Activated effector memory CD4-positive, alpha-beta T cell treated with anti-CD3 and anti-CD28 coated beads, Interleukin-2, amount 50 U/mL, for 16 hours (primary cell): ENCODE data around the gene CXCR4.

Experiments
- DNase-seq: peaks from one replicate; pipeline ENCODE4 v3.0.0-alpha.2; 2020

Gene CXCR4

DNA sequence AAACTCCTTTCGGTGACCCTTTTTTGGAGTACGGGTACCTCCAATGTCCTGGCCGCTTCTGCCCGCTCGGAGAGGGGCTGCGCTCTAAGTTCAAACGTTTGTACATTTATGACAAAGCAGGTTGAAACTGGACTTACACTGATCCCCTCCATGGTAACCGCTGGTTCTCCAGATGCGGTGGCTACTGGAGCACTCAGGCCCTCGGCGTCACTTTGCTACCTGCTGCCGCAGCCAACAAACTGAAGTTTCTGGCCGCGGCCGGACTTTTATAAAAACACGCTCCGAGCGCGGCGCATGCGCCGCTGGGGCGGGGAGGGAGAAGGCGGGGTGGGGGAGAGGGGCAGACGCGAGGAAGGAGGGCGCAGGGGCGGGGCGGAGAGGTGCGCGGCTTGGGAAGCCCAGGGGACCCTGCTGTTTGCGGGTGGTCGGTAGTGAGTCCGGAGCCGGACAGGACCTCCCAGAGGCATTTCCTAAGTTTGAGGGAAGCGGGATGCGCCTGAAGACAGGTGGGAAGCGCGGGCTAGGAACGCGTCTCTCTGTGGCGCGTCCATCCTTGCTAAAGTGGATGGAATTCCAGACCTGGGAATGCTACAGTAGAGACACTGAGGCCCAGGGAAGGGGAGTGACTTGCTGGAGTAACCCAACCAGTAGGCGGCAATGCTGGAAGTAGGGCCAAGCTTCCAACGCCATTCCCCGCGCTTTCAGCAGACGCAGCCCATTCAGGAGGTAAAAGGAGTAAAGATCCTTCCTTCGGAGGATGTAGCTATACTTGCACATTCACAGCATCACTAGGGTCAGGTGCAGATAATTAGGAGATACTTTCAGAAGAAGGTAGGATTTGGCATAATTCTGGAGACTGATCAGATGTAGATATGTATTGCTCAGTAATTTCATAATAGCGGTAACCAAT lies at the start of gene CXCR4:
TSS of gene CXCR4 (minus strand) at position 241 of the 910 bp plus-strand sequence. CDS start at position 152, 89 bp downstream.
- DNase-seq, result peak; percentile 95

DNA sequence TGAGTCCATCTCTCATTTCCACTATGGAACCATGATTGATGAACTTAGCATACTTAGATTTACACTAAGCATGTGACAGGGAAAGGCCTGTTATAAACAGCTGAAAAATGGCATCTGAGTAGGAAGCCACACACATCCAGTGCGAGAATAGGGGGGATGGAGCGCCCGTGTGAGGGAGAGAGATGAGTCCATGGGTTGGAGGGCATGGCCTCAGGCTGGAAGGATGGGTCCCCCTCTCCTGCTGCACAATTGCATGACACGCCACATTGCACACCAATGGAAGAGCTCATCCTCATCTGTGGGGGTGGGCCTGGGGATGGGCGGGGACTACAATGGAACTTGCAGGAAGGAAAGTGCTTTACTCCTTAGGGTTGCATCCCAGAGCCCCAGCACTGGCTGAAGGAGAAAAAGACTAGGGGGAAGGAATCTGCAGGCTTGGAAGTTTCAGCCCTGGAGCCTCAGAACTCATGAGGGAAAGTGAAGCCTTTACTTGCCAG lies 46.4 kb upstream of the CXCR4 start:
- DNase-seq, result no peak

DNA sequence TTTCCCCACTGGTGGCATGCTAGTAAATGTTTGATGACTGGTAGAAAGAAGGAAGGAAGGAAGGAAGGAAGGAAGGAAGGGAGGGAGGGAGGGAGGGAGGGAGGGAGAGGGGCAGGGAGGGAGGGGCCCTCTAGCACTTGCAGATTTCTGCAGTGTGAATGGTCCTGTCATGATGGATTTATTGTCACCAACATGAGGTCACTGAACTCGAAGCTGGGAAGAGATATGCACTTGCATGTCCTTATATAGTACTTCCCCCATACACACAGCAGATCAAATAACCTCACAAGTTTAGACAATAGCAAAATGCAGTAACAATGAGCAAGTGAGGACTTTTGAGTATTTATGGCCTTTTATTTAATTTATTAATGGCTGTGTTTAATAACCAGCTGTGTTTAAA lies 44.5 kb upstream of the CXCR4 start:
- no peak for DNase-seq

DNA sequence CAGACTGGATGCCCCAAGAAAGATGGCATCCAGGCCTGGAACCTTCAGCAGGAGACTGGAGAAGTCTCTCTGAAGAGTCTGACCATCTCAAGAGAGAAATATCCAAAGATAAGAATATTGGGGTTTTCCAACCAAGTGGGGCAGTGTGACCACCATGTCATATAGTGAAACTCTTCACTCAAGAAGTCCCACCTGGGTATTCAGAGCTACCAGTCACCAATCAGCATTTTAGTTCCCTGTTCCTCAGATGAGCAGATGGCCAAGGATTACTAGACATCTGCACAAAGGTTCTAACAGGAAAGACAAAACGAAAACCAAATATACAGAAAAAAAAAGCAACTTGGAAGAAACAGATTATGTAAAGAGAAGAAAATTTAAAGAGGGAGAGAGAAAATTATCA lies 38.5 kb upstream of the CXCR4 start:
- DNase-seq, result no peak

DNA sequence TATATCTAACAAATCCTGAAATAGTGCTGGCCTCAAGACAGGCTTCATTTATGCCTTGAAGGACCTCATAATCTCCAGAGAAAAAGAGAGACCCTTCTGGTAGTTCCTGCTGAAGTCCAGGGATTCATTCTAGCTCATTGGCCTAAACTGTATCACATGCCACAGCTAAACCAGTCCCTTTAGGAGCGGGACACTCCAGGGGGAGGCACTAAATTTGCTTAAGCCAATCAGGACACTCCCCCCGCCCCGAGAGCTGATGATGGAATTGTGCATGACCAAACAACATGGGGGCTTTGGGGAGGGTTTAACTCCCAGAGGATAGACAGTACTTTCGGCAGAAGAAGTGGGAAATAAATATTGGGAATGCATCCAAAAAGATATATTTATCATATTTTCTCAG lies 36.4 kb upstream of the CXCR4 start:
- DNase-seq, result no peak

DNA sequence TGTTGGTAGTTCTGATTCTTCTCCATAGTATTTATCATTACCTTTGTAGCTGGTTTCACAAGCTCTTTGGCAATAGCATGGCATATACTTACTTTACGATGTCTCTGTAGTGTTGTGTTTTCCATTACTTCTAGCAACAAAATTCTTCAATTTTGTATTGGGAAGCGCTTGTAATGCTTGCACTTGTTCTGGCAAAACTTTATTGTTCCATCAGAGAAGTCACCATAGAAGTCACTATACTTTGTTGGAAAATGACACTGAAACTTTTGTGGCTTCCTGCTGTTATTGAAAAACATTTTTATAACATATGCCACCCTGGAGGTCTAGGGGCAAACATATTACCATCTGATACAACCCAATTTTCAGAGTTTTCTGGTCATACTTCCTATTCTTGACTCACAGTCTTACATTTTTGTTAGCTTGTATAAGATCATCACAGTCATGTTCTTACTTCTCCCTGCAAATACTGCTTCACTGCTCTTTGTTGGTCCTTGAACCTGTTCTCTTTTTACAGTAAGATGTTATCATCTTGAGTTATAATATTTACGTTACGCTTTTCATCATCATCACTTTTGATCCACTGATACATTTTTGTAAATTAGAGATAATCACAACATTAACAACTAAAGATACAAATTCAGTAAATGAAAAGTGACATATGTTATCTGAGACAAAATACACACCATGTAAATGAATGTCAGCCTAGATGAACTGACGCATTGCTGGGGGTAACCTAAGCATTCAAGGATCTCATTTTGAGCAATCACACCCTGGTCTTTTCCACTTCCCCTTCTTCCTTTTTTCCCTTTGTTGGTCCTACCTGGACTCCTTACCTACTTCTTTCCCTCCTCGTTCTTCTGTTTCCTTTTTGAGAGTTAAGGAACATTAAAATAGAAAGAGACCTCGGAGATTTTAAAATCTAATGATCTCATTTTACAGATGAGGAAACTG lies 33.3 kb upstream of the CXCR4 start:
- DNase-seq, result no peak

DNA sequence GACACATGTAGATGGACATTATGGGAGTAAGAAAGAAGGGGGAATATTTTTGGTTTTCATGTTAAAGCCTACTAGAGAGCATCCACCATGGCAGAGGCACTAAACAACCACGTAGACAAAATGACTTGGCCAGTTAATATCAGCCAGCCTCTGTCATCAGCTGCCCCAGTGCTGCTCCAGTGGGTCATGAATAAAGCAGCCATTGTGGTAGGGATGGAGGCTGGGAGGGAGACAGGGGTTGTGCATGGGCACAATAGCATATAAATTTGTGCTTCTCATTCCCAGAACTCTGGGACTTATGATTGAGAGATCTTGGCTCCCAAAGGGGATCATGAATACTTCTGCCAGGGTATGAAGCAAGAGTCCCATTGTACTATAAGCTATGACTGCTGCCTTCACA lies 31.1 kb upstream of the CXCR4 start:
- no peak for DNase-seq

DNA sequence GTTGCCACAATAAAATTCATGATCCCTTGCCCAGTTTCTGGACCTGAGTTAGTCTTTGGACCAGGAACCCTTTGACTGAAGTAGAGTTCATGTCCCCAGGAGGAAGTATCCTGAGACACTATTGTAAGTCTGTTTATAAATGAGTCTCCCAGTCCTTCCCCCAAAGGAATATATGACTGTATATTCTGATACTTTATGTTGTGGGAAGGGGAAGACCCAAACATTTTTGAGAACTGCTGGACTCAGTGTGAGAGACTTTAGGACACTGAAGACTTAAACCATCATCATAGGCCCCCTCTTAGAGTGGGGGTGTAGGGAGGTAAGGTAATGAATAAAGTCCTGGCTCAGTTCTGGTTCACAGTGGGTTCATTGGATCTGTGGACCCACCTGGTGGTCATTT lies 28.6 kb upstream of the CXCR4 start:
- no peak for DNase-seq

DNA sequence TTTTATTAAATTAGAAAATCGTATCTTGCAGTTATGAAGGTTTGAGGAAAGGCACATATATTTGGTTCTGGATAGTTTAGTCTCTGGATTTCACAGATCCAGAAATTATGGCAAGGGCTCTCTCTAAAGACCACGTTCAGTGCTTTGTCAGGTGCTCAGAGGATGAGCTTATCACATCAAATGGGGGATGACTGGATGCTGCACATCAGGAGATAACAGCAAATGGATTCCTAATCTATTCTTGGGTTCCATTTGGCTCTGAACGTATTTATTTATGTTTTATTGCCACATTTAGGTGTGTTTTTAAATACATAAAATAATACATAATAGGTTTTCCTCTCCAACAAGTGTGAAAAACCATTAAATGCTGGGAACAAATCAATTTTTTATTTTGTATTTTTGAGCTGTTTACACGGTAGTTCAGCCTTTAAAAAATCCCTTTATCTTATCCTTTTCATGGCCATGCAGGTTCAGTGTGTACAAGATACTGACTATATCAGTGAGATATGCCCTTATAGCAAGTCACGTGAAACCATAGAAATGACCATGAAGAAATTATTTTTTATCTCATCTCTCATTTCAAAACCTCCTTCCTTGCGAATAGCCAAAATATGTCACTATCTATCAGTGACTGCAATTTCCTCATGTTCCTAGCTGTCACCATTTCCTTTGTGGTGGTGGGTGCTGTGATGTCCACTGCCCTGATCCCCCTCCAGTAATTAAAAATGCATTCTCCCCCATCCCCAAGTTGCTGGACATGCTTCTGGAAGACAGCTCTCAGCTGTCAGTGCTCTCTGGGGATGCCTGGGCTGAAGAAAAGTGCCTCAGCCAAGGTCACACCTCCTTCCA lies 25.9 kb upstream of the CXCR4 start:
- DNase-seq, result no peak

DNA sequence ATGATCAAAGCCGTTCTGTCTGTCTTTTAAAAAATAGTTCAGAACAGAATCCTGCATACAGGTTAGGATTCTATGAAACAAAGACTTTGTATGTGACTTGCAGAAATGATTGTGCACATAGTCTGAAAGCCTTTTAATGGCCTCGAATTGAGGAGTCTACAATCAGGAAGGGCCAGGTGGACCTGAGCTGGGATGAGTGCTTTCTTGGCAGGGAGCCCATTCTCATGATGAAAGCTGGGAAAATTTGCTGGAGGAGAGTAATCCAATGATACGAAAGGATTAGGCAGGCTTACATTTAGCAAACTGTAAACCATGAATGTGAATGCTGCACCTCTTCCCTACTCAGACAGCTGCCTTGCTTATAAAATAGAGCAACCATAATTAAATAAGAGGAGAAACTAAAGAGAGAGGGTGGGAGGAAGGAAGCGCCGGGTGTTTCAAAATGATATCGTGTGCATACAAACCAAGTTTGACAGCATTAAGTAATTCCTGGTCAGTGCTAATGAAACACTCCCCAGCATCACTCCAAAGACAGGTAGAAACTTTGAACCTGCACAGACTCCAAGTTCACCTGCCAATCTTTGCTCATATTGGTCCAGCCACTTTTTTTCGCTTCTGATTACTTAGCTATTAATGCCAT lies 23.7 kb upstream of the CXCR4 start:
- DNase-seq, result no peak

DNA sequence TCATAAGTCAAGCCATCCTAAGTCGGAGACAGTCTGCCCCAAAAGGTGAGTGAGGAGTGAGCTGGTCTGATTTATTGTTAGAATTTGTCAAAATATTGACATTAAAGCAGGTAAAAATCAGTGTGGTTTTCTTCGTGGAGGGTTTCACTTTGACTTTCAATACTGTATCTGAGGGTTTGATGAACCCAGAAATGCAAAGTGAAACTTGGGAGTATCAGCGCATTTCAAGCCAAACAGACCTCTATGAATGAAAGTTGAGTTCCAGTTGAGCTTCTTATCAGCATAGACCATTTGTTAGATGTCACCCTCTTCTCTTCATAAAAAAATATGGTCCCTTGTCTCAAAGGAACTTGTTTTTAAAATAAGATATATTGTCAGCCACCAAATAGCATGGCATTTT lies 21.7 kb upstream of the CXCR4 start:
- no peak for DNase-seq

DNA sequence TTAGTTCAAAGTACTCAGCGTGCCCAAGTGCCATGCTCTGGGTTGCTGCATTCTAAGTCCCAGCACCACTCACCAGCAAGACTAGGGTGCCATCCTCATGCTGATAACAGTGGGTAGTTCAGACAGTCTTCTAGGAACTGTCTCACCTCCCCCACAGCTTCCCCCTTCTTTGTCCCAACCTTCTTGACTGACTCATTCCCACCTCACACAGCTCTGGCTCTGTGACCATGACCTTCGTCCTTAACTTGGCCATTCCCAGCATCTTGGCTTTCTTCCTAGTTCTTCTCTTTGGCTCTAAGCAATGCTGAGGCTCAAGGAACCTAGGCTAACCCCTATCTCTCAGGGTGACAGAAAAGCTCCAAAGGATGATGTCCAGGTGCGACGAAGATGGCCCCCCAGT lies 20.0 kb upstream of the CXCR4 start:
- no peak for DNase-seq

DNA sequence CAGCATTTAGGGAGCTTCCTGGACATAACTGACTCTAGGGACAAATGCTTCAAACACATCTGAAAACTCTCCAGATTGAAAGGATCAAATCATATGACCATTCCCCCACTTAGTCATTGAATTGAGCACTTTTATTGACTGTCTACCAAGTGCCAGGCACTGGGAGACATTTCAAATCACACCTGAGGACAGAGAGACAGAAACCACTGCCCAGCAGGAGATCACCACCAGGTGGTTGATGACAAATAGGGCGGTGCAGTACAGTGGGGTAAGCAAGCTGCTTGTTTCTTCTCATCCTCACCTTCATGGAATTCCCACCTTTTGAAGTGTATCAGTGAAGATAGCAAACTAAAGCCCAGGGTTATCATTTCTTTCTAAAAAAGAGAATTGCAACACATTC lies 19.0 kb upstream of the CXCR4 start:
- DNase-seq, result no peak

DNA sequence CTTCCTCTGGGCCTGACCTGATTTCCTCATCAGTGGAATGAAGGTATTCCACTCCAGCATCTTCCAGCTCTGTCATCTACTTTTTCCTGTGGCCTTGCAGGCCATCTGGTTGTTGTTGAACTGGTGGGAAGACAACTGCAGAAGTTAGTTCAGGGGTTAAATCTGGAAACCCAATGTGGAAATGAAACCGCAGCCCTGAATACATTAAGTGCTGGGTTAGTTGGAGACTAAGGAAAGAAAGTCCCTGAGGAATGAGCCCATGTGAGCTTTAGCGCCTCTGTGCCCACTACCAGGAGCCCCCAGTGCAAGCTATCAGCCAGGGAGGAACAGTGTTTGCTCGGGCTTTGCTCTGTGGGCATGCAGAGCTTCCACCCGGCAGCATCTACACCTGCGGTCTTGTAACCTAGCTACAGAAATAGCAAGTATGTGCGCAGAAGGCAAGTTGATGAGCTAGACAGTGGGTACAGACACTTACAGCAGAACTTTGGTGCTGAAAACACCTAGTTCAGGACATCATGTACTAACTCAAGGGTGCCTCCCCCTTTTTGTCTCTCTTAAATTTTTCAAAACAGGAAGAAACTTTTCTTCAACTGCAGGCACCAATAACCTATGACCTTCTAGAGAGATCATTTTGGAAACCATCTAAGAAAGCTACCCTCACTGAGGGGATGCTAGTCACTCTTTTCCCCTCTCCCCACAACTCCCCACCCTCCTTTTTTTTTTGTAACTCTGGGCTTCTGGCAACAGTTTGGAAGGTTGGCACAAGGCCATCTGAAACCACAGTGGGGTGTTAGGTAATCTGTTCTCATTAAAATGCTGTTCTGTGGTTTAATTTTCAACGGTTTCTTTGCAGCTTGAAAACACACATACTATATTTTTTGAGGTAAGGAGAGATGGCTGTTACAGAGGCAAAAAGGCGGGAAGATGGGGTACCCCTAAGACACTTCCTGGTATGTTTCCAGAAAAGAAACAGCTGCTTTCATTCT lies 18.3 kb upstream of the CXCR4 start:
- DNase-seq, result peak; percentile 86

DNA sequence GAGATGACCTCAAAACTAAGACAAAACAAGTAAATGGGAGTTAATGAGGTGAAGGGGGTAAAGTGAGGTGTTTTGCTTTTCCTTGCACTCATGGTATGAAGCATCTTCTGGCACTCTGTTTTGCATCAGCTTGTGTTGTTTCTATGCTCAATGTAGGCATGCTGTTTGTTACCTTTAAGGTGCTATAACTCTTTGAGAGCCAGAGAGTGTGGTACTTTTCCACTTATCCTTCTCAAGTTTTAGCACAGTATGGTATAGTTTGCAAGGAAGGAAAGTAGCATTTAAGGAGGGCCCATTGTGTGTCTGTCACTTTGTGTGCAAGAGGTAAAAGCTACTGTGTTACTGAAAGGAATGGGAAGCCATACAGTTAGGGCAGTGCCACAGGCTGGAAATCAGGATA lies 17.5 kb upstream of the CXCR4 start:
- DNase-seq, result no peak

DNA sequence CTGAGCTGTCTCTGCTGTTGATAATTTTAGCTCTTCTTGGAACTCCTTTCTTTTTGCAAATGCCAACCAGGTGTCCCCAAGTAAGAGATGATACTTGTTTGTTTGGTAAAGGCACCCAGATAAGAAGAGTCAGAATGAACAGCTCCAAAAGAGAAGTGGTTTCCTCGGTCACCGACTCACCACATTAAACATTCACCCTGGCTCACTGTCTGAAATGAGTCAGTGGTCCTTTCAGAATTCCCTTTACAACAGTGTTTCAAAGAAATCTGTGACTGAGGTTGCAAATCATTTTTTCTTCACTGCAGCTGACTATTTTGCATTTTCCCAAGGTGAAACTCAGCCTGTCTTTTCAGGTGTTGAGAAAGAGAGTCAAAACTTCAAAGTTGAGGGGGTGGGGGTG lies 16.2 kb upstream of the CXCR4 start:
- DNase-seq, result peak; percentile 72

DNA sequence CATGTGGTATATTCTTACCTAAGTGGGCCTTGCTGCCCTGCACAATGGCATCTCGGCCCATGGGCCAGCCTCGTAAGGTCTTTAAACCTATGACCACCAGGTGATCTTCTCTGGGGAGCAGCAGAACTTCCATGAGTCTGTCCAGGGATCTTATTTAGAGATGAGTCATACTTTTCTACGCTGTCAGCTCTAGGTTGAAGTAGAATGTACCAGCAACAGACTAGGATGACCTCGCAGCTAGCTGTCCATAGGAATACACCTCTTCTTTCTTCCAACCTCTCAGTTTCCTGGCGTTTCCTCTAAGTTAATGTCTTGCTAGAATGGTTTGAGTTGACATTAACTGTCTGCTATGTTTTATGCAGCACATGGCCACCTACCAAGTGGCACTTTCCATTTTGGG lies 15.6 kb upstream of the CXCR4 start:
- DNase-seq, result no peak

DNA sequence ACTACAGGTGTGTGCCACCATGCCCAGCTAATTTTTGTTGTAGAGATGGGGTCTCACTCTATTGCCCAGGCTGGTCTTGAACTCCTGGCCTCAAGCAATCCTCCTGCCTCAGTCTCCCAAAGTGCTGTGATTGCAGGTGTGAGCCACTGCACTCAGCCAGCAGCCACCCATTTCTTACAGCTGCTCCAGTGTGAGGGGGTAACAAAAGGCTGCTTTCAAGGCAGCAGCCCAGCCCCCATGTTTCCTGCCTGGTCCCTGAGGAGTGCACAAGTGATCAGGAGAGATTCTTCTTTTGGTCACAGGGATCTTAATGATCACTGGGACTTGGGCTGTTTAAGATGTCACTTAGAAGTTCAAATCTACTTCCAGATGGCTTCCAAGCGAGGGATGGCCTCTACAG lies 15.2 kb upstream of the CXCR4 start:
- no peak for DNase-seq

DNA sequence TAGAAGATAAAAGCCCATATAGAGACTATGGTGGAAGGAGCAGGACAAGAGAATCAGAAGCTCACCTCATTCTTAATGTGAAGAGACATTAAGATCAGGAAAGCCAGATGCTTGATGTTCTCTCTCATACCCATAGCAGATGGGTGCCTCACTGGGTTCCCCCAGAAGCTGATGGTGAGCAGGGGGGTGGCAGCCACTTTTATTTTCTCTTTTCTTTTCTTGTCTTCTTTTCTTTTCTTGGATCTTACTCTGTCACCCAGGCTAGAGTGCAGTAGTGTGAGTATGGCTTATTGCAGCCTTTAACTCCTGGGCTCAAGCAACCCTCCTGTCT lies 14.8 kb upstream of the CXCR4 start:
- DNase-seq, result no peak

DNA sequence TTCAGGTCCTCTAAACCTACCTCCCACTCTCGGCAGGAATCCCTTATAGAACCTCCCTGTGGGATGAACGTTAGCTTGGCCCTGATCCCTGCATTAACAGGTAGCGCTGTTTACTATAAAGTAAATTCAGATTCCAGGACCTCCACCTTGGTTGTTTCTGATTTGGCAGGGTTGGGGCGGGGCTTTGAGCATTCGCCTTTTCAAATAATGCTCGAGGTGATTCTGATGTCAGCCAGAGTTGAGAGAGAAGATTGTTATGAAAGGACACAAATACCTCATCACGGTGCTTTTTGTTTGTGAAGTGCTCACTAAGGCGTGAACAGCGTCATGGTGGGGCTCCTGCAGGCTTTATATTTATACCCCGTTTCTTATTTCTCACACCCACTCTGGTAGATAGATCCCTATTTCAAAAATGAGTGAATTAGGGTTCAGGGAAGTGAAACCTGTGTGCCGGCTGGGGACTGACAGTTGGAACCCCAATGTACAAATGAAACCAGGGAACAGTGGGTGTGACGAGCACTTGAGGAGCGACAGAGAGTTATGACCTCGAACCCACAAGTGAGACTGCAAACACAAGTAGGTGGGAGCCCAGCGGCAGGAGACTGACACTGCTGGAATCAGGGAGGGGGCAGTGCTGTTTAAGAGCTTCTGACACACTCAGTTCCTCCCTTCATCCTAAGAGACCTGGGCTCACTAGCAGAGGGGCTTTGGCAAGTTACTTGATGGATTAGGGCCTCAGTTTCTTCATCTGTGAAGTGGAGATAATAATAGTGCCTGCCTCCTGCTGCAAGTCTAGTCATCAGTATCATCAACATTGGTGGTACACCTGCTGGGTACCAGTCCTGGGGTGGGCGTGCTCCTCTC lies 14.2 kb upstream of the CXCR4 start:
- DNase-seq, result peak; percentile 81
